ELF-1 (cell line): ENCODE results near the gene CCDC201.

ENCODE experiments used
- DNase-seq: peaks from one replicate; pipeline ENCODE4 v3.0.0-alpha.2; 2016; ENCODE audit warnings: low read depth, low spot score

Gene CCDC201

DNA sequence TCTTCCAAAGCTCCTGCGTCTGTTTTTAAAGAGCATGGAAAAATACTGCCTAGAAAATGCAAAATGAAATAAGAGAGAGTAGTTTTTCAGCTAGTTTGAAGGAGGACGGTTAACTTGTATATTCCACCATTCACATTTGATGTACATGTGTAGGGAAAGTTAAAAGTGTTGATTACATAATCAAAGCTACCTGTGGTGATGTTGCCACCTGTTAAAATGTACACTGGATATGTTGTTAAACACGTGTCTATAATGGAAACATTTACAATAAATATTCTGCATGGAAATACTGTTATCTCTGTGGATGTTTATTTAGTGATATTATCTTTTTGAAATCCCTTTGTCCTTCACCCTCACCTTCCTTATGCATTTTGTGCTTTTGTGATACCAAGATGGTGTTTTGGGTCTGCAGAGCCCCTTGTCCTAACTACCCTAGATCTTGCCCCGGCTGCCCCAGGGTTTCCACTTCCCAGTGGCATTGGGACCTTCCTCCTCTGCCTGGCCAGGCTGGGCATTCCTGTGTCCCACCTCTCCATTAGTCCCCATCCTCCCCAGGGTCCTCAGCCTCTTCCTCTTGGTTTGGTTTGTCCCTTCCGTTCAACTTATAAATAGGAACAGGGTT lies 20.6 kb upstream of the CCDC201 start:
- DNase-seq = no peak

DNA sequence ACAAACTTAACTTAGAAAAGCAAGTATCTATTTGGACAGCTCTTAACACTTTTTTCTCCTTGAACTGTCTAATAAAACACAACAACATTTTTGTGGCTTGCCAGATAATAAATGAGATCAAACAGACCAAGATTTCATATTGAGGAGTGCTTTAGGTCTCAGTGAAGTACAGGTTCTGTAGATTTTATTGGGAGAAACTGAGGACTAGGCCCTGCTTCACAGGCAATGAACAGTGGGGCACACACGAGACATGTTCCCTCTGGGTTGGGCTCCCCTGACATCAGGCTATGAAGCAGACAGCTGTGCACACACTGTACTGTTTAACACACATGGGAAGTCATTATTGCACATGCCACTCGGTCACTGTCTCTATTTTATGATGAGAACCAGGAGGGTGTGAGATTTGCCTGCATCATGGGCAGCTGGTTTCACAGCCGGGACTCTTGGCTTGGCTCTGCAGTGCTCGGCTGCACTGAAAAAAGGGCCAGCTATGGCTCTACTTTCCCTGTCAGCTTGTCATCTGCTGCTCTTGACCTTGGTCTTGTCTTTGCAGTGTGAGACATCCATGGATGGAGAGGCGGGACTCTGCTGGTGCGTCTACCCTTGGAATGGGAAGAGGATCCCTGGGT lies 19.6 kb upstream of the CCDC201 start:
- no peak for DNase-seq

GRCh38 chr7:45891462-45892402 lies 18.9 kb upstream of the CCDC201 start:
- DNase-seq = no peak

- DNase-seq = no peak
These were observed 18.1 kb upstream of the CCDC201 start for GRCh38 chr7:45890902-45891461.

DNA sequence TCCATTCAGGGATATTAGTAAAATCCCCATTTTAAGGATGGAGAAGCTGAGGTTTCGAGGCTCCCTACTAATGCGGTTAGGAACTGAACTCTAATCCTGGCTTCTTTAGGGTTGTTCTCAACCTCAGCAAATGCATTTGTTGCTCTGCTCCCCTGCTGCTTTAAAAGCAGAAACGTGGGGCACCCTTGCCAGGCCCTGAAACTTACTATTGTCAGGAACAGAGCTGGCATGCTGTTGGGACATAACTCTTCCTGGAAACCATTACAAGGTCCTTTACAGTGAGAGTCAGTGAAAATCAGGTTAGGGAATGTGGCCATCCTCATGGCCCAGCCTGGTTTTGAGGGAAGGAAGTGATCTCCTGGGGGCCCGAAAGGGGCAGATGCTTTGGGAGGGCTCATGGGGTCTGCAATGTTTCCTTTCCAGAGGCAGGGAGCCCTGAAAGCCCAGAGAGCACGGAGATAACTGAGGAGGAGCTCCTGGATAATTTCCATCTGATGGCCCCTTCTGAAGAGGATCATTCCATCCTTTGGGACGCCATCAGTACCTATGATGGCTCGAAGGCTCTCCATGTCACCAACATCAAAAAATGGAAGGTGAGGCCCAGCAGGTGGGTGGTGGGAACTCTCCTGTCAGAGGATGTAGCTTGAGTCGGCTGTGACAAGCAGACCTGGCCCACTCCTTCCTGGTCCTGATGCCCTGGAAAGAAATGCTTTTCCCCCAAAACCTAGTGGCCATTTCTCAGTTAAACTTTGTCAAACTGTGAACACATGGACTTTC lies 17.4 kb upstream of the CCDC201 start:
- DNase-seq = no peak

DNA sequence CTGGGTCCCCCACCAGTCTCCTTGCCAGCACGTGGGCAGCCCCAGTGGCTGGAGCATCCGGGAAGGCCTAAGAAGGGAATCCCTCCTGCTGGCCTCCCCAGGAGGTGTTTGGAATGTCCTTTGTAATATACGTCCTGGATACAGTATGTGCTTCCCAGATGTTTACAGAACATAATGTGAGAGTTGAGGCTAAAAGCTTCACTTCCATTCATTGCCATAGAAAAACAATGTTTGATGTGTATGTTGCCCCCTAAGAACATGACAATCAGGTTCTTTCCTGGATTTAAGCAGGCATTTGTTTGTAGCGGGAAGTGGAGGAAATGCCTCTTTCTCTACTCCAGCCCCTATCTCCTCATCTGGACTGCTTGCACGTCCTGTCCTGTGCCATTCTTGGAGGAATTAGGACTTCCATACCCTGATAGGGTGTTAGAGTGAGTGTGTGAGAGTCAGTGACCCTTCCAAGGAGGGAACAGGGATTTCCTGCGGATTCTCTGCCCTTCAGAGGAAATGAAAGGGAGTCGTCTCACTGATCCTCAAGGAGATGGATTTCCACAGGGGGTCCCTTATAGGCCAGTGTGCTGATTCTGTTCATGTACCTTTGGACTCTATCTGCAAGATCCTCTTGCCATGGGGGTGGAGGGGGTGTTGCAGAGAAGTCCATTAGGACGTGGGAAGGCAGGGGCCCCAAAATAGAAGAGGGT lies 16.6 kb upstream of the CCDC201 start:
- DNase-seq = no peak

GRCh38 chr7:45888993-45889366 lies 16.1 kb upstream of the CCDC201 start:
- DNase-seq = peak; percentile 15

GRCh38 chr7:45888185-45888992 lies 15.5 kb upstream of the CCDC201 start, which contains the start of gene IGFBP1:
TSS of gene IGFBP1 (plus strand) at chr7:45888488. CDS start at chr7:45888653, 165 bp downstream.
- peak; percentile 29 for DNase-seq

- DNase-seq = no peak
These were observed 14.2 kb upstream of the CCDC201 start for GRCh38 chr7:45886931-45887667.

- DNase-seq = no peak
These were observed 12.5 kb upstream of the CCDC201 start for GRCh38 chr7:45885264-45885882.

- no peak for DNase-seq
These were observed 11.3 kb upstream of the CCDC201 start for GRCh38 chr7:45884136-45884535.

GRCh38 chr7:45882465-45882810 lies 9.6 kb upstream of the CCDC201 start:
- no peak for DNase-seq

- DNase-seq = no peak
These were observed 9.0 kb upstream of the CCDC201 start for GRCh38 chr7:45881759-45882464.

GRCh38 chr7:45881280-45881758 lies 8.4 kb upstream of the CCDC201 start:
- no peak for DNase-seq

GRCh38 chr7:45880433-45880860 lies 7.6 kb upstream of the CCDC201 start:
- no peak for DNase-seq

GRCh38 chr7:45878457-45879144 lies 5.7 kb upstream of the CCDC201 start:
- DNase-seq = peak; percentile 14

DNA sequence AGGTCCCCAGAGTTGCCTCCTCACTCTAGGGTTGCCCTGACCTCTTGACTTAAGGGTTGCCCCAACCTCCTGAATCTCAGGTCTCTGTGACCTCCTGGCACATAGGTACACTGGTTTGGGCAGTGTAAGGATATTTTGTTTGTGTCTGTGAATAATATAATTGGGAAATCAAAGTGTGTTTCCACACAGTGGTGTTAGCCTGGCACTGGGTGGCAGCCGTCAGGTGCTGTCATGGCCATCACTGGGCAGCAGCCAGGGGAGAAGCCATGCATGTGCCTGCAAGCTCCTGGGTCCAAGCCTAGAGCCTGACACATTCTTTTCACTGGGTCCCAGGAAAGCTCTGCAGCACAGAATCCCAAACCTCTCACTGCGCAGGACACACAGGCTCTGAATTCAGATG lies 3.6 kb upstream of the CCDC201 start:
- DNase-seq = no peak
